Stimulated activated CD8-positive, alpha-beta memory T cell treated with anti-CD3 and anti-CD28 coated beads, Interleukin-4, amount 100 ng/mL, for 24 hours (primary cell): ENCODE data around the gene MIDN.

Source experiments
- DNase-seq: peaks from one replicate; pipeline ENCODE4 v3.0.0-alpha.2; 2020; ENCODE audit warnings: low read depth

MIDN gene

DNA sequence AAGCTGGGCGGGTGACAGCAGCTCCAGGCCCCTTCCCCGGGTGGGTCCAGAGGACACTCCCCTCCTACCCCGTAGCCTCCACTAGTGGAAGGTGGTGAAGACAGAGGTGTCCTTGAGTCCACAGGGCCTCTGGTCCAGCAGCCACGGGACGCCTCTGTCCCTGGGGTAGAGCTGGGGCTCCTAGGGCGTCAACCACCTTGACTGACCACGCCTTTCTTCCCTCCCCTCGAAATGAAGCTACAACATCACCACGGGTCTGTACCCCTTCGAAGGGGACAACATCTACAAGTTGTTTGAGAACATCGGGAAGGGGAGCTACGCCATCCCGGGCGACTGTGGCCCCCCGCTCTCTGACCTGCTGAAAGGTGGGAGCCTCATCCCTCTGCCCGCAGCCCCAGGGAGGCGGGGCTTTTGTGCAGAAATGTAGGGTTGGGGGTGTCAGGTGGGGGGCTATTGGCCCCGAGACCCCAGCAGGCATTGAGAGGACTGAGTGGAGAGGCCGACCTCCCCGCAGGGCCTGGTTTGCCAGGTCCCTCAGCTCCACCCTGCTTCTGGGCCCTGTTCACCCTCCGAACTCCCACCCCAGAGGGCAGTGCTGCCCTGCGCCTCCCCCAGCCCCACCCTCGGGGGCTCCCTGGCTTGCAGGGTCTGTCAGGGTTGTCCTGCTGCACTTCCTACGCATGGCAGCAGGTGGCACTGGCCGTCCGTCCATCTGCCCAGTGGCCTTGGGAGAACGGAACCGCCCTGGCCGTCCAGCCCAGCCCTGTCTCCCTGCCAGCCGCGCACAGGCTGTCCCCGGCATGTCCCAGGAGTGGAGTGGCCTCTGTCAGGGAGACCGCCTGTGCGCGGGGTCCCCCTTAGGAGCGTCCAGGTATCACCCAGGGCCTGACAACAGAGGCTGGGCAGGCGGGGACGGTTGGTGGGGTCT lies 27.1 kb upstream of the MIDN start:
- DNase-seq = no peak

DNA sequence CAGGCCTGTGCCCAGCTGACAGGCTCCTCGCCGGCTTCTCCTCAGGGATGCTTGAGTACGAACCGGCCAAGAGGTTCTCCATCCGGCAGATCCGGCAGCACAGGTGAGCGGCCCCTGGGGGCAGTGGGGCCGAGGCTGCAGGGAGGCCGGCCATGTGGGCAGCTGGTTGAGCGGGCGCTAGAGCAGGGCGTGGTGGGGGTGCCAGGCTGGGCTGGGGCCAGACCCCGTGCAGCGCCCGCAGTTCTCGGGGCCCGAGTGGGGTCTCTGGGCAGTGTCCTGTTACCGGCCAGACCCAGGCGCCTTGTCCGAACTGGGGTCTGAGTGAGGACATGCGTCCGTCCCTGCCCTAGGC lies 26.5 kb upstream of the MIDN start:
- no peak for DNase-seq

DNA sequence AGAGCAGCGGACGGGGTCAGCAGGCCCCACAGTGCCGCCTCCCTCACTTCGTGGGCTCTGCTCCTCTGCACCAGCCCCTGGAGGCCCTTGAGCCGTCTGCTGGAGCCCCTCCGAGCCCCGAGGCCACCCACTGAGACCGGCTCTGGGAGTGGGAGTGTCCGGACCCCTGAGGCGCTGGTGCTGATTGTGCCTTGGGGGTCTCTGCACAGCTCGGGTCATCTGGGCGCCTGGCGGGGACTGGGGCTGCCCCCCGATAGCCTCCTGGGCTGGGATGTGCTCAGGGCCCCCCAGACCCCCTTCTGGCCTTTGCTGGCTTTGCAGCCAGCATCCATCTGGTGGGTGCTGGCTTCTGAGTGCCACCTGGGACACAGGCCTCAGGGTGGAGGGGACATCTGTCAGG lies 26.0 kb upstream of the MIDN start:
- DNase-seq = no peak

GRCh38 chr19:1223018-1223855 lies 25.1 kb upstream of the MIDN start:
- DNase-seq = no peak

DNA sequence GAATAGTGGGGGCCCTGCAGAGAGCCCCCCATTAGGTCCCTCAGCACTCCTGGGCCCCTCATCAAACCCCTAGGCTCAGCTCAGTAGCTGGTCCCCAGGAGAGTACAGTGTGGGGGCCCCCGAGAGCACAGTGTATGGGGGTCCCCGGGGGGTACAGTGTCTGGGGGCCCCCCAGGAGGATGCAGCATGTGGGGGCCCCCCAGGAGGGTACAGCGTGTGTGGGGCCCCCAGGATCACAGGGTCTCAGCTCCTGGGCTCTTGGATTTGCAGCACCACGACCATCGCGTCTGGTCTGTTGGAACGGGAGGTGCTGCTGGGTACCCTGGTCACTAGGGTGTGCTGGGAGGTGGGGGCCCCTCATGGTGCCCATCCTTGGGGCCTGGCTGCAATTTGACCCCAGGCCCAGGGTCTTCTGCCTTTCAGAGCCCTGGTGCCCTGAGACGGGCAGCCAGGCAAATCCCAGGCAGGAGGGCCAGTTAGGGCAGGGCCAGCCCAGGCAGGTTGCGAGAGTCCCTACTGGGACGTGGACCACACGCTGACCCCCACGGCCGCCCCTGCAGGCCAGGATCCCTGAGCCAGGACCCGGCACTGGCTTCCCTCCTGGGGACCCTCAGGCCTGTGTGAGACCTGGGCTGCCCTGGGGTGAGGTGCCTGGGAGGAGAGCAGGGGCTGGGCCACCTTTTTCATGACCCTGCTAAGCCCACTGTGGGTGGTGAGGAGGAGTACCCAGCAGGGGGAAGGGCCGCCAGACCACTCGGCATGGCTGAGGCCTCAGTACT lies 24.1 kb upstream of the MIDN start:
- DNase-seq = no peak

DNA sequence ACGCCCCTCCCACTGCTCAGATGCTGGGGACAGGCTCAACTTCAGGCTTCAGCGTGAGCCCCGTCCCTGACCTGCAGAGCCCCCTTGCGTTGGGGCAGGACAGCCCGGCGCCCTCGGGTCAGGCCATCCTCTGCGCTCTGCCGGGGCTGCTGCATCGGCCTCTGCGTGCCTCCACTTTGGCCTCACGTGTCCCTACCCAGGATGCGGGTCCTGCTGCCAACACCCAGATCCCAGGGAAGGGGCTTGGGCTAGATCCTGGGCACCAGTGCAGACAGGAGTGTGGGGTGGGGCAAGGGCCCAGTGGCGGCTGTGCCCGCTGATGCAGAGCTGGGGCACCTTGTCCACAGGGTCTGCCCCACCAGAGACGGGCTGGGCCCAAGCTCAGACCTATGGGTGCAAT lies 23.5 kb upstream of the MIDN start:
- DNase-seq = no peak

GRCh38 chr19:1225440-1226226 lies 22.8 kb upstream of the MIDN start:
- DNase-seq = no peak

DNA sequence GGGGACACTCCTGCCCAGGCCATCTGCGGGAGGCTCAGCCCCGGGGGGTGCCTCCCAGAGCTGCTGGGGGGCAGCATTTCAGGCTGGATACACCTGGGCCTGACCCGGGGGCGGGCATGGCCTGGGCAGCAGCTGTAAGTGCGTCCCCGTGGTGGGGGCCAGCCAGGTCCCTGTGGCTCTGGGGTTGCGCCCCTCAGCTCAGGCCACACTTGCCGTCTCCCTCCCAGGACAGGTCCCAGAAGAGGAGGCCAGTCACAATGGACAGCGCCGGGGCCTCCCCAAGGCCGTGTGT lies 22.2 kb upstream of the MIDN start:
- DNase-seq = no peak

GRCh38 chr19:1226522-1227303 lies 21.7 kb upstream of the MIDN start:
- no peak for DNase-seq

GRCh38 chr19:1227304-1228054 lies 20.9 kb upstream of the MIDN start:
- no peak for DNase-seq

- DNase-seq = no peak
These were observed 20.0 kb upstream of the MIDN start for GRCh38 chr19:1228161-1228957.

GRCh38 chr19:1229056-1229923 lies 19.1 kb upstream of the MIDN start:
- no peak for DNase-seq

DNA sequence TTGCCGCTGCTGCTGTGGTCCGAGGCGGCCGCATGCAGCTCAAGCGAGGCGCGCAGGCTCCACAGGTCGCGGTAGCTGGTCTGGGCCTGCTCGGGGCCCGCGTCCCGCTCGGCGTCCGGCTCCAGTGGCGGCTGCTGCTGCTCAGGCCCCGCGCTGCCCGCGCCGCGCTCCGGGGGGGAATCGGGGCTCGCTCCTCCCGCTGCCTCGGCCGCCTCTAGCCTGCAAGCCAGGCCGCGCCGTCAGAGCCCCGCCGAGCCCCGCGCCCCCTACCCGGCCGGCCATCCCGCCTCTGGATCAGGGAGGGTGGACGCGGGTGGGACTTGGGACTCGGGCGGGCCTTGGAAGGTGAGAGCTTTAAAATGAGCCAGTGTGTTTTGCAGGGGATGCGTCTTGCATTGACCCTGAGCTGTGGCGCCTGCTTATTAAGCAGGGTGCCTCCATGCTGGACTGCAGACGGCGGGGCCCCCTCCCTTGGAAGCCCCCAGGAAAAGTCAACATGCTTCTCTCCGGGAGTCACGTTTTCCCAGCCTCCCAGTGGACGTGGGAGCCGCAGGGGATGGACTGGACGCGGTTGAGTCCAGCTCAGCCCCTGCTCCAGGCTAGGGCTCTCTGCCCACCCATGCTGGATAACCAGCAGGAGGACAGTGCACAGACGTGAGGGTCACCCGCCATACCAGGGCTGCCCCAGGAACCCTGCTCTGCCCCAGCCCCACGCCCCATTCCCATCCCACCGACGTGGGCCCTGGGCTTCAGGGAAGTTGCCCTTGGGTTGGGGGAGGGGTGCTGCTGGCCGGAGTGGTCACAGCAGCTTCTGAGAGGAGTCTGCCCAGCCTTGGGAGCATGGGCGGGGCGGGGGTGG lies 18.2 kb upstream of the MIDN start:
- DNase-seq = no peak

DNA sequence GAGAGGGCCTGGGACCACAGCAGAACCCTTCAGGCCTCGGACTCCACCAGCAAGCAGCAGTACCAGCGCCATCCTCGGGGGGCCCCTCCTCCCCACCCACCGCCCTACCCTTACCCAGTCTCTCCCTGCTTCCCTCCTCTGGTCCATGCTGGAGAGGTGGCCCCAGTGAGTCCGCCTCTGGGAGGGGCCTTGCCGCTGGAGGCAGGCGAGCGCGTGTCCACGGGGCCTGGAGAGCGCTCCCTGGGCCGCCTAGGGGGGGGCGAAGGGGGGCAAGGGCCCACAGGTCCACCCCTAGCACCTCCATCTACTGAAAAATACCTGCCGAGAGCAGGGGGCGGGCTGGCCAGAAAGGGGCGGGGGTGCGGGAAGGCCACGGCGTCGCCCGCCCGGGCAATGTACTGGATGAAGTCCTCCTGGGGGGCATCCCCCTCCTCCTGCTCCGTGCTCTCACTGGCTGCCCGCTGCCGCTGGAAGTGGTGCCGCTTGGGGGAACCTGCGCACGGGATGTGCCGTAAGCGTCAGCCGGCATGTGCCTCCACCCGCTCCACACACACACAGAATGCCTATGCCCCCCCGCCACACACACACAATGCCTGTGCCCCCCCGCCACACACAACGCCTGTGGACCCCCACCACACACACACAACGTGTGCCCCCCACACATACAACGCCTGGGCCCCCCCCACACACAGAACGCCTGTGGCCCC lies 17.4 kb upstream of the MIDN start:
- no peak for DNase-seq

- no peak for DNase-seq
These were observed 16.4 kb upstream of the MIDN start for GRCh38 chr19:1231729-1232637.

DNA sequence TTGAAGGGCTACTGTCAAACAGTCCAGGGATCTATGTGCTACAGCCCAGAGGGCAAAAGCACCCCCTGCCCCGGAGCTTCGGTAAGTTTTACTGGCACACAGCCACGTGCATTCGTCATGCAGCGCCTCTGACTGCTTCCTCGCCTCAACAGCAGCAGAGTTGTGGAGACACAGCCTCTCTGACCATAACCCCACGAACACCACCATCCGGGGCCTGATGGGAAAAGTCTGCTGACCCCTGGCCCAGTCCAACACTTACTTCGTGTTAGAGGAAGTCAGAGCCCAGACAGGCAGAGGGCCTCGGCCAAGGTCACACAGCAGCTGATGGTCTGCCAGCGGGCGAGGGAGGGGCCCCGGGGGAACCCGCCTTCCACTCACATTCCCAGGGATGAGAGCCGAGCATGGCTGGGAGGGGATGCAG lies 15.7 kb upstream of the MIDN start:
- no peak for DNase-seq
